DMS 273 (cell line): ENCODE results near the gene PRR33.

Experiments used
- DNase-seq: peaks from one replicate; lab custom pipeline; 2025; ENCODE audit not compliant: unreplicated experiment; lab: John Stamatoyannopoulos, UW

Gene PRR33

GRCh38 chr11:1928470-1928890, 36.8 kb upstream of the PRR33 start:
- DNase-seq, result no peak

- DNase-seq, result no peak
These were observed 36.3 kb upstream of the PRR33 start for GRCh38 chr11:1927848-1928469.

- DNase-seq, result no peak
These were observed 35.5 kb upstream of the PRR33 start for GRCh38 chr11:1927026-1927847.

GRCh38 chr11:1926156-1927025, 34.7 kb upstream of the PRR33 start:
- no peak for DNase-seq

- no peak for DNase-seq
These were observed 33.9 kb upstream of the PRR33 start for GRCh38 chr11:1925373-1926155.

GRCh38 chr11:1924646-1925372, 33.1 kb upstream of the PRR33 start:
- DNase-seq, result no peak

- DNase-seq, result no peak
These were observed 32.5 kb upstream of the PRR33 start for GRCh38 chr11:1924181-1924580.

- no peak for DNase-seq
These were observed 31.7 kb upstream of the PRR33 start for GRCh38 chr11:1923201-1923956.

- no peak for DNase-seq
These were observed 30.9 kb upstream of the PRR33 start for GRCh38 chr11:1922481-1923081.

GRCh38 chr11:1921574-1922141, 30.0 kb upstream of the PRR33 start:
- DNase-seq, result no peak

GRCh38 chr11:1920909-1921573, 29.3 kb upstream of the PRR33 start:
- DNase-seq, result peak; percentile 36

GRCh38 chr11:1920128-1920908, 28.6 kb upstream of the PRR33 start:
- DNase-seq, result no peak

- DNase-seq, result peak; percentile 23
These were observed 27.9 kb upstream of the PRR33 start, which contains the start of gene TNNT3 for GRCh38 chr11:1919391-1920127. TSS of gene TNNT3 (plus strand) at chr11:1919703. CDS start at chr11:1922875, 3,172 bp downstream.

GRCh38 chr11:1918436-1919315, 27.0 kb upstream of the PRR33 start:
- DNase-seq, result no peak
